ENCODE measurements around the gene SMYD3.
"Not testable (repeated sequence)": the region's sequence is repeated elsewhere in the genome, so short reads cannot be mapped to it uniquely, and the experiment has no call there.

Gene SMYD3

DNA sequence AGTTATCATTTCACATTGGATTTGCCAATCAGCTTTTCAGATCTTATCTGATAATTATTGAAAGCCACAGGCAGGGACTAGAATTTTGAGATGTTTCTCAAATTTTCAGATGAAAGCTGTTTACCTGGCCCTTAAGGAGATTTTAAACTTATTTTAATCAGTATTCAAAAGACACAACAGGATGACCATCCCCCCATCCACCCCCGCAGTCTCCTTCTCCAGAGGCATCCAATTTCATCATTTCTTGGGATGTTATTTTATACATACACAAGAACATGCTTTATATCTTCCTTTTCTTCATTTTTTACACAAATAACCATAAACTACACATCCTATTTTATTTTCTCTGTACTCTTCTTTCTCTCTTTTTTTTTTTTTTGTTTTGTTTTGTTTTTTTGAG lies 470.9 kb downstream of the SMYD3 start:
- H3K36me3 Mint-ChIP-seq: no peaks in the 10 kb centered on the region
- ATAC-seq (replicated peaks) (no peak), DNase-seq (no peak)
- H3K9me3 Mint-ChIP-seq: no peaks in the 10 kb centered on the region
- no peak overlapping the region for H3K27ac Mint-ChIP-seq
- no peak overlapping the region for H3K4me3 Mint-ChIP-seq
- H3K27me3 Mint-ChIP-seq: no peaks in the 10 kb centered on the region
- peaks cover 0 to 9% of the 10 kb centered on the region in 2 donors for H3K4me1 Mint-ChIP-seq

DNA sequence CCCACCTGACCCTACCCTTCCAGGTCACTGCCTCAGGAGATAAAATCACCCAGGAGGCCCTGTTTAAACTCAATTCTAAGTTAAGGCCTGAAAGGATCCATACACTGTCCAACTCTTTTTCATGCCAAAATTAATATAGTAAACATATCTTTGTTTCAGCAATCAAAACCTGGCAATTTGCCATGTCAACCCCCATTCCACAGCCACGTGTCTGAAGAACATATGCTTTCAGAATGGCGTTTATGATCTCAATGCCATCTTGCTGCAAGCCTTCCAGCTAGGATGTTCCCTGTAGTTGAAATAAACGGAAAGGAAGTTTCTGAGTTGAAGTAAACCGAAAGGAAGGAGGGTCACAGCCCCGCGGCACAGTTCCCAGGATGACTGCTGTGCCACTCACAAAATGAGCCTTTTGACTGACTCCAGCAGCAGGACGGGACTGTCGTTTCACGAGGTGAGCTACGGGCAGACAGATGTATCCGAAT lies 472.0 kb downstream of the SMYD3 start:
- no peaks in the 10 kb centered on the region for H3K36me3 Mint-ChIP-seq
- H3K4me1 Mint-ChIP-seq: peaks cover 0 to 9% of the 10 kb centered on the region in 2 donors
- no peak overlapping the region for H3K27ac Mint-ChIP-seq
- peaks cover 0 to 2% of the 10 kb centered on the region in 2 donors for H3K9me3 Mint-ChIP-seq
- ATAC-seq (replicated peaks): no peak
- no peaks in the 10 kb centered on the region for H3K27me3 Mint-ChIP-seq
- H3K4me3 Mint-ChIP-seq: no peak overlapping the region
- DNase-seq: no peak

DNA sequence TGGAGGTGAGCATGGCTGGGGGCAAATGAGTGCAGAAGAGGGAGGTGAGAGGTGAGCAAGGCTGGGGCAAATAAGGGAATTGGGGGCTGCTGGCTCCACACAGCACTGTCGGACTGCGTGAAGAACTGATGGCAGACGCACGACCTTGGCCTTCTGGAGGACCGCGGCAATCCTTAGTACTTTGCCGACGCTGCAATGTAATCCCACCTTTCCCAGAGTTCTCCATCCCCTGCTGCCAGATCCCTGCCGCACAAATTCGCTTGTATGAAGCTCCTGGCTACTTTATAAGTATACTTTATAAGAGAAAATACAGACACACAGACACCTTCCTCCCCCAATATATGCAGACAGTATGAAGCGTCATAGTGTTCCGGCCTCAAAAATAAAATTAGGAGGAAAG lies 472.4 kb downstream of the SMYD3 start:
- peaks cover 0 to 10% of the 10 kb centered on the region in 2 donors for H3K4me1 Mint-ChIP-seq

DNA sequence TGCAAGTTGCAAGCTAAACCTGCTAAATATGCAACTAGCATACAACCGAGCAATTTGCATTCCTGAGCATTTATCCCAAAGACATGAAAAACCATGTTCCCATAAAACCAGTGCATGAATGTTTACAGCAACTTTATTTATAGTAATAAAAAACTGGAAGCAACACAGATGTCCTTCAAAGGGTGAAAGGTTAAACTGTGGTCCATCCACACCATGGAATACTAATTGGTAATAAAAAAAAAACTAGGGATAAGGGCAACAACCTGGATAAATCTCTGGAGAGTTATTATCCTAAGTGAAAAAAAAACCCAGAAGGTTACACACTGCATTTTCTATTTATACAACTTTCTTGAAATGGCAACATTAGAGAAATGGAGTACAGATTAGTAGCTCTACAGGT lies 474.1 kb downstream of the SMYD3 start:
- Mint-ChIP-seq H3K4me3 (no peak overlapping the region), H3K4me1 (peaks cover 0 to 14% of the 10 kb centered on the region in 2 donors), H3K36me3 (peaks cover under 1 to 5% of the 10 kb centered on the region in 2 donors), H3K27ac (no peak overlapping the region), H3K9me3 (peaks cover 0 to 4% of the 10 kb centered on the region in 2 donors), H3K27me3 (no peaks in the 10 kb centered on the region)
- DNase-seq (no peak), ATAC-seq (replicated peaks) (no peak)

More for the DNA sequence above, 472.4 kb downstream of the SMYD3 start:
- Mint-ChIP-seq H3K4me3 (no peak overlapping the region), H3K27me3 (no peaks in the 10 kb centered on the region), H3K9me3 (peaks cover 0 to 2% of the 10 kb centered on the region in 2 donors), H3K36me3 (no peaks in the 10 kb centered on the region), H3K27ac (no peak overlapping the region)
- DNase-seq: no peak
- ATAC-seq (replicated peaks): no peak

DNA sequence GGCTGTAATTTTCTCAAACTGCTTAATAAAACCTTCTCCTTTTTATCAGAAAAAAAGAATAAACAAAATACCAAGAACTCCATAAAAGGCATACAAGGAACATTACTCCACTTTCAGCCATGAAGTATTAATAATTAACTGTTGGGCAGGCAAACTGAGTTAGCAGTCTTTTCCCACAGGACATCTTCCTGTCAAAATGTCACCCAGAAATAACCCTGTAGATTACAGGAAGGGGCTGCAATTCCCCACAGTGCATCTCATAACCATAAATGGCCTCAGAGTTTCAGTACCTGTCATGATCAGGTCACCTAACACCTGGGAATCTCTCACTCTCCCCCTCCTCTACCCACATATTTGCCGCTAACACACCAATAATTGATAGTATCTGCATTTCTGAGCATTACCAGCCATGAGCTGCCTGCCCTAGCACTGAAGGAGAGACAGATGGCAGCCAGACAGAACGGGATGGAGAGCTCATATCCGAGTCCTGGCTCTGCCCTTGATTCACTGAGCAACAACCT lies 475.0 kb downstream of the SMYD3 start:
- Mint-ChIP-seq H3K36me3 (peaks cover 3 to 8% of the 10 kb centered on the region in 2 donors), H3K27me3 (no peaks in the 10 kb centered on the region), H3K4me3 (no peak overlapping the region), H3K4me1 (peaks cover 0 to 14% of the 10 kb centered on the region in 2 donors), H3K27ac (no peak overlapping the region), H3K9me3 (peaks cover 0 to 4% of the 10 kb centered on the region in 2 donors)
- ATAC-seq (replicated peaks) (no peak), DNase-seq (no peak)

DNA sequence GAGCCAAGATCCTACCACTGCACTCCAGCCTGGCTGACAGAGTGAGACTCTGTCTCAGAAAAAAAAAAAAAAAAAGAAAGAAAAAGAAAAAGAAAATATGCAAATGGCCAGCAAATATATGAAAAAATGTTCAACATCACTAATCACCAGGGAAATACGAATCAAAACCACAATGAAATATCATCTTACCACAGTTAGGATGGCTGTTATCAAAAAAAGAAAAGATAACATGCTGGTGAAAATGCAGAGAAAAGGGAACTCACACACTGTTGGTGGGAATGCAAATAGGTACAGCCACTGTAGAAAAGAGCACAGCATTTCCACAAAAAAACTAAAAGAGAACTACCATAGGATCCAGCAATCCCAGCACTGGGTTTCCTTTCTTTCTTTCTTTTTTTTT lies 477.5 kb downstream of the SMYD3 start:
- no peak overlapping the region for H3K27ac Mint-ChIP-seq
- H3K36me3 Mint-ChIP-seq: peaks cover 3 to 8% of the 10 kb centered on the region in 2 donors
- no peaks in the 10 kb centered on the region for H3K27me3 Mint-ChIP-seq
- DNase-seq (no peak), ATAC-seq (replicated peaks) (no peak)
- peaks cover 0 to 14% of the 10 kb centered on the region in 2 donors for H3K4me1 Mint-ChIP-seq
- peaks cover 0 to 4% of the 10 kb centered on the region in 2 donors for H3K9me3 Mint-ChIP-seq
- H3K4me3 Mint-ChIP-seq: no peak overlapping the region

DNA sequence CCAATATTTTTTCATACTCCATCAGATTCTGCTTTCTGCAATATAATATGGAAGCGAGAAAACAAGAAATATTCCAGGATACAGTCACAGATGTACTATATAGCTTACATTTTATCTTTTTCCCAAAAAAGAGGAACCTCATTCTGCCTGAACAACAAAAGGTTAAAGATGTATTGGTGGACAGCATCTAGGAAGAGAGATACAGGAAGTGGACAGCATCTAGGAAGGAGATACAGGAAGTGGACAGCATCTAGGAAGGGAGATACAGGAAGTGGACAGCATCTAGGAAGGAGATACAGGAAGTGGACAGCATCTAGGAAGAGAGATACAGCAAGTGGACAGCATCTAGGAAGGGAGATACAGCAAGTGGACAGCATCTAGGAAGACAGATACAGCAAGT lies 483.0 kb downstream of the SMYD3 start:
- not testable (repeated sequence) for H3K36me3 Mint-ChIP-seq

DNA sequence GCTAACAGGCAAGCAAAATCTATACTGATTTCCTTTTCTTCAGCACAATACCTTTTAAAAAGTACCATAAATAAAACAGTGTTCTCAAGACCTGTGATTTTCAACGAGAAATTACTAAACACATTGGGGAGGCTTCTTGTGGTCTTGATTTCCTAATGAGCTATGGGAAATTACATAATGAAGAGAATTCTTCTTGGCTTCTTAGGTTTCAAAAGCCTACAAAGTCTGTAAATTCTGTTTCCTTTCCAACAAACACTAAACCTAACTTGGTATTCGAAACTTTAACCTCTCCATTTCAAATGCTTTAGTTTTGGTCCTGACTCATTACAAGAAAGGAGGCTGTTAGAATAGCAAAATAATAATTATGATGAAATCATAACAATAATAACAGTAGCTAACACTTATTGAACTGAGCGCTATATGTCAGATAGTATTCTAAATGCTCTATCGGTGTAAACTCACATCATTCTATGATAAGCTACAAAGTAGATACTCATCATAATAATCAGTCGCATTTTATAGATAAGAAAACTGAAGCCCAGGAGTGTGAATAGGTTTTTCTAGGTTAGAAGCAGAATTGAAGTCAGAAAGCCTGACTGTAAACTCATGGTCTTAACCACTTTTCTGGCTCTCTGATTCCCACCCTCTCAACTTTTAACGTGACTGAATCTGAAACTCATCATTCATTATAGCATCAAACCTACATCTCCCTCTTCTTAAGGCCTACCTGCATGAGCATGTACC lies 486.7 kb downstream of the SMYD3 start:
- Mint-ChIP-seq H3K27ac (no peak overlapping the region), H3K4me3 (no peak overlapping the region), H3K4me1 (peaks cover 0 to 2% of the 10 kb centered on the region in 2 donors), H3K9me3 (no peaks in the 10 kb centered on the region), H3K27me3 (no peaks in the 10 kb centered on the region), H3K36me3 (no peaks in the 10 kb centered on the region)
- DNase-seq (no peak), ATAC-seq (replicated peaks) (no peak)

More for the DNA sequence above, 483.0 kb downstream of the SMYD3 start:
- ATAC-seq (replicated peaks); H3K4me3 Mint-ChIP-seq; H3K27me3 Mint-ChIP-seq; H3K4me1 Mint-ChIP-seq; H3K27ac Mint-ChIP-seq; H3K9me3 Mint-ChIP-seq; DNase-seq: not testable (repeated sequence)

DNA sequence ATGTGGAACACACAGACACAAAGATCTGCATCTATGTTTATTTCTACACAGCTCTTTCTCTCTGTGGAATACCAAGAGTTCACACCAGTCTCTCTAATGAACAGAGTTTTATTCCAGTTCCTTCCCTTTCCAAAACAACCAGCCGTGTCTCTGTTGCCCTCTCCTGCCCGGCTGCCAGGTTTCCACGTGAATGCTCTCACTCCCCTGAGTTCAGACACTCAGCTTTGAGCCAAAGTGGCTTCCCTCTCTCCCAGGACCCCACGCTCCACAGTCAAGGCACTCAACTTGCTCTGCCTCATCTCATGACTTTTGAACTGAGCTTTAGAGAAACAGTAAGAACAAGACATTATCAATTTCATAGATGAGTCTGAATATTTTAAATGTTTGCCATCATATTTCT lies 488.9 kb downstream of the SMYD3 start:
- Mint-ChIP-seq H3K27ac (no peak overlapping the region), H3K36me3 (no peaks in the 10 kb centered on the region), H3K4me3 (no peak overlapping the region), H3K9me3 (no peaks in the 10 kb centered on the region), H3K4me1 (no peaks in the 10 kb centered on the region), H3K27me3 (no peaks in the 10 kb centered on the region)
- DNase-seq (no peak), ATAC-seq (replicated peaks) (no peak)

DNA sequence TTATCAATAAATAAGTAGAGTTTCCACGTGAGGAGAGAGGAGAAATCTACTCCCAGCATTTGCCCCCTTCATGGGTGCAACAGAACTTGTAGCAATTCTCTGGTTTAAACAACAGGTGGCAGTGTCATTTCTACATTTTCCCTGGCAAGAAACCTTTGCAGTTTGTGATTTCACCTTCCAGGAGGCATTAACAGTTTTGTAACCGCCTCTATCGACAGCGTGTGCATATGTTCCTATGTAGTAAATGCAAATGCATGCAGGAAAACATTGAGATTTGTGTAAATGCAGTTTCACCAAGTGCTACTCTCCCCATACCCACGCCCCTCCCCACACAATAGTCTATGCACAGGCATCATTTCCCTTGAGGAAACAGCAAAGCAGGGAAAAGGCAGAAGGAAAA lies 494.7 kb downstream of the SMYD3 start:
- H3K4me1 Mint-ChIP-seq: no peaks in the 10 kb centered on the region
- no peaks in the 10 kb centered on the region for H3K27me3 Mint-ChIP-seq
- H3K4me3 Mint-ChIP-seq: no peak overlapping the region
- no peaks in the 10 kb centered on the region for H3K9me3 Mint-ChIP-seq
- no peak for ATAC-seq (replicated peaks)
- DNase-seq: no peak
- H3K27ac Mint-ChIP-seq: no peak overlapping the region
- no peaks in the 10 kb centered on the region for H3K36me3 Mint-ChIP-seq

DNA sequence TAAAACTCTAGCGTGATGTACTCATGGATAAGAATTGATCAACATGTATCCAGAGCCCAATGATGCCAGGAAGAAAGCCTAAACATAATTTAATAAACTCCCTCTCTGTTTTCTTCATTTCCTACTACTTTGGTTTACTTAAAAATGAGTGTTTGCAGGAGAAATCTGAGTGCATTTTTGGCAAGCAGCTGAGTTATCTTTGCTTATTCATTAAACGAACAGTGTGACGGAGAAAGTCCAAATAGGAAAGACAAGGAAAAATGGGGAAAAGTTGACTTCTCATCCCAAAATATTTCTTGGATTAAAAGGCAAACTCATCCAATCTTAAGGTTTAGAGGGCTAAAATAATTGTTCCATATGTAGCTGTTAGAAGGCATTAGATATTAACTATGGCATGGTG lies 496.7 kb downstream of the SMYD3 start:
- no peak overlapping the region for H3K4me3 Mint-ChIP-seq
- H3K36me3 Mint-ChIP-seq: no peaks in the 10 kb centered on the region
- H3K27me3 Mint-ChIP-seq: no peaks in the 10 kb centered on the region
- ATAC-seq (replicated peaks) (no peak), DNase-seq (no peak)
- H3K4me1 Mint-ChIP-seq: no peaks in the 10 kb centered on the region
- no peak overlapping the region for H3K27ac Mint-ChIP-seq
- no peaks in the 10 kb centered on the region for H3K9me3 Mint-ChIP-seq

DNA sequence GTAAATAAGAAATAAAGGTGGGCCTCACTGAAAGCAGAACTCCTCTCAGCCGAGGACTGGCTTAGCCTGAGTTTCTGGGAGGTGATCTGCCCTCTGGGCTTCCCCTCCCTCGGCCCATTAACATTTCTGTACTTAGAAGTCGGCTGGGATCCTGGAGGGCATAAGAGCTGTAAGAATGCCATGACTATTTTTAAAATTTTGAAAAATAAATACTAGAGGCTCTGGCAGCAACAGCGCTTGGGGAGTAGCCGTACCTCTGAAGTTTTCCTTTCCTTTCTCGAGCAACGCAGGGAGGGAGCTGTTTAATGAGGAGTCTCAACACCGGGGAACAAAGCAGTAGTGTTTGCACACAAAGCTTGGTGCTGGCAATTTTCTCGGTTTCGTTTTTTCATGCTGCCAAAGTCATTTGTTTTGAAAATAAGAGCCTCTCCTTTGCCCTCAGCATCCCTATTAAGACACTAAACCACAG lies 498.7 kb downstream of the SMYD3 start:
- Mint-ChIP-seq H3K27ac (no peak overlapping the region), H3K4me1 (no peaks in the 10 kb centered on the region), H3K27me3 (no peaks in the 10 kb centered on the region), H3K9me3 (no peaks in the 10 kb centered on the region), H3K4me3 (no peak overlapping the region), H3K36me3 (no peaks in the 10 kb centered on the region)
- DNase-seq: no peak
- no peak for ATAC-seq (replicated peaks)

DNA sequence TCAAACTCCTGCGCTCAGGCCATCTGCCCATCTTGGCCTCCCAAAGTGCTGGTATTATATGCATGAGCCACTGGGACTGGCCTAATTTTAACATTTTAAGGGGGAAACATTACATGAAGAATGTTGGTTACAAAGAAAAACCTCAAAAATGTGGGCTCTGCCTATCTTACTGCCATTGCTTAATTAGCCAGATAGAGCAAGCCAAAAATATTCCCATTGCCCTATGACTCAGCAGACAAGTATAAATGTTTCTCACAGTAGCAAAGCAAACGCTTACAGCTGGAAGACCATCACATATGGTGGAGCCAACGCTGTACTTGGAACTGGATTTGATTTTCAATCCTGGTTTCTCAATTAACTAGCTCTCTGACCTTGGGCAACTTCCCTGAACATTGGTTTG lies 502.0 kb downstream of the SMYD3 start:
- Mint-ChIP-seq H3K36me3 (no peaks in the 10 kb centered on the region), H3K27ac (no peak overlapping the region), H3K4me3 (no peak overlapping the region), H3K27me3 (peaks cover 0 to 5% of the 10 kb centered on the region in 2 donors), H3K9me3 (no peaks in the 10 kb centered on the region), H3K4me1 (peaks cover 3 to 12% of the 10 kb centered on the region in 2 donors)
- no peak for DNase-seq
- no peak for ATAC-seq (replicated peaks)

DNA sequence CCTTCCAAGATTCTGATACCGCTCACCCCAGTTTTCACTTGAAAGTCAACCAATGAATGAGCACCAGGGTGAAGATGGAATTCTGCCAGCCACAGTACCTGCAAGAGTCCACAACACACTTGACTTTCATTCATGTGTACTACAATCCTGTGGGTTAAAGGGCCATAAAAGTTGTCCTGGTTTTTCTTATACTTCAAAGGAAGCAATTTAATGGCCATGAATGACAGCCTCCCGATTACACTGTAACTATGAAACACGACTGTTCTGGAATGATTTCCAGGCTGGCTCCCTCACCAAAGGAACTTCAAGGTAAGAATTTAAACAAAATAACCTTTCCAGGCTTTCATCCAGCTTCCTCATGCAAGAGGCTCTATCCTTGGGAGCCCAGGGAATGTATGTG lies 502.8 kb downstream of the SMYD3 start:
- no peaks in the 10 kb centered on the region for H3K9me3 Mint-ChIP-seq
- H3K4me3 Mint-ChIP-seq: no peak overlapping the region
- H3K27ac Mint-ChIP-seq: no peak overlapping the region
- no peak for ATAC-seq (replicated peaks)
- H3K4me1 Mint-ChIP-seq: peaks cover 8 to 20% of the 10 kb centered on the region in 2 donors
- H3K36me3 Mint-ChIP-seq: no peaks in the 10 kb centered on the region
- peaks cover 0 to 5% of the 10 kb centered on the region in 2 donors for H3K27me3 Mint-ChIP-seq
- DNase-seq: no peak

DNA sequence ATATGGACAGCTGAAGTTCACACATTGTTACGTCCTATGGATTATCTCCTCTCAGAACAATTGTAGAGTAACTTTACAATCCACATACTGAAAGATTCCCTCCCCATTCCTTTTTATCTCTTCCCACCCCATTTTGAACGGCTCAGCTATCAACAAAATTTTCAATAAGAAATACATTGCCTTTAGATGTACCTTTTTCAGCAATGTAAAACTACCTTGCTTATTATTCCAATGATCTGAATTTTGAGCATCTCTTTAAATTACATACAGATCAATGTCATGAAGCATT lies 503.7 kb downstream of the SMYD3 start:
- Mint-ChIP-seq H3K27me3 (peaks cover 0 to 5% of the 10 kb centered on the region in 2 donors), H3K27ac (no peak overlapping the region), H3K9me3 (no peaks in the 10 kb centered on the region), H3K4me1 (peaks cover 8 to 25% of the 10 kb centered on the region in 2 donors), H3K4me3 (no peak overlapping the region), H3K36me3 (peaks cover 0 to 5% of the 10 kb centered on the region in 2 donors)
- ATAC-seq (replicated peaks) (no peak), DNase-seq (no peak)
